HG02981 (cell line): ENCODE measurements around the gene TCTN3.
"Not testable (repeated sequence)": the region's sequence is repeated elsewhere in the genome, so short reads cannot be mapped to it uniquely, and the experiment has no call there.

ENCODE experiments used
- ATAC-seq: cut with Tn5 transposase; IDR thresholded peaks from one replicate; pipeline ENCODE4 v1.9.1; 2021; ENCODE audit warnings: mild to moderate bottlenecking, moderate library complexity; ENCODE audit not compliant: unreplicated experiment

TCTN3 gene

GRCh38 chr10:95693668-95694534 is at the start of gene TCTN3:
TCTN3 (minus strand) TSS chr10:95693927; CDS start chr10:95693899, 28 bp downstream.
- ATAC-seq = peak; percentile 99

- ATAC-seq = no peak
These were observed 49.3 kb upstream of the TCTN3 start for GRCh38 chr10:95742962-95743535.

GRCh38 chr10:95742485-95742884 is 48.8 kb upstream of the TCTN3 start:
- ATAC-seq = no peak

- ATAC-seq = peak; percentile 80
These were observed 48.2 kb upstream of the TCTN3 start for GRCh38 chr10:95741807-95742467.

- ATAC-seq = no peak
These were observed 45.3 kb upstream of the TCTN3 start for GRCh38 chr10:95739056-95739455.

- not testable (repeated sequence) for ATAC-seq
These were observed 39.2 kb upstream of the TCTN3 start for GRCh38 chr10:95732907-95733306.

GRCh38 chr10:95730233-95730632 is 36.5 kb upstream of the TCTN3 start:
- no peak for ATAC-seq

GRCh38 chr10:95729323-95730055 is 35.8 kb upstream of the TCTN3 start:
- no peak for ATAC-seq

GRCh38 chr10:95728526-95728925 is 34.8 kb upstream of the TCTN3 start:
- ATAC-seq = no peak

GRCh38 chr10:95722496-95722895 is 28.8 kb upstream of the TCTN3 start:
- not testable (repeated sequence) for ATAC-seq

GRCh38 chr10:95720745-95721144 is 27.0 kb upstream of the TCTN3 start:
- not testable (repeated sequence) for ATAC-seq

GRCh38 chr10:95716866-95717265 is 23.1 kb upstream of the TCTN3 start:
- ATAC-seq = no peak

GRCh38 chr10:95716466-95716865 is 22.7 kb upstream of the TCTN3 start:
- ATAC-seq = no peak

- ATAC-seq = no peak
These were observed 17.8 kb upstream of the TCTN3 start for GRCh38 chr10:95711492-95711891.

- no peak for ATAC-seq
These were observed 13.3 kb upstream of the TCTN3 start for GRCh38 chr10:95706990-95707389.

GRCh38 chr10:95706573-95706972 is 12.8 kb upstream of the TCTN3 start:
- ATAC-seq = no peak

GRCh38 chr10:95698415-95698814 is 4.7 kb upstream of the TCTN3 start:
- no peak for ATAC-seq

- ATAC-seq = no peak
These were observed 3.7 kb upstream of the TCTN3 start for GRCh38 chr10:95697429-95697828.

GRCh38 chr10:95694665-95695064 is 938 bp upstream of the TCTN3 start:
- ATAC-seq = no peak

- ATAC-seq = no peak
These were observed 558 bp downstream of the TCTN3 start for GRCh38 chr10:95693071-95693667.

- ATAC-seq = no peak
These were observed 2.4 kb downstream of the TCTN3 start for GRCh38 chr10:95691281-95691680.
